Activated naive CD8-positive, alpha-beta T cell treated with anti-CD3 and anti-CD28 coated beads, Interleukin-2, amount 50 U/mL, for 24 hours (primary cell): ENCODE data around the gene FAM89A.

Experiments used
- ATAC-seq: fragments of 150-1000 bp; cut with Tn5 transposase; one replicate; pipeline ENCODE4 v1.10.0; 2021
- DNase-seq: peaks from one replicate; pipeline ENCODE4 v3.0.0; 2021
- H3K27ac Mint-ChIP-seq: one replicate; pipeline ENCODE4 v1.8.0; 2021; ENCODE audit warnings: mild to moderate bottlenecking, mixed read lengths
- H3K27me3 Mint-ChIP-seq: one replicate; pipeline ENCODE4 v1.8.0; 2021; ENCODE audit warnings: mixed read lengths
- H3K36me3 Mint-ChIP-seq: one replicate; pipeline ENCODE4 v1.8.0; 2021; ENCODE audit warnings: low read depth, mixed read lengths
- H3K4me1 Mint-ChIP-seq: one replicate; pipeline ENCODE4 v1.8.0; 2021; ENCODE audit warnings: mixed read lengths
- H3K4me3 Mint-ChIP-seq: one replicate; pipeline ENCODE4 v1.8.0; 2021; ENCODE audit warnings: mild to moderate bottlenecking, moderate library complexity, mixed read lengths
- H3K9me3 Mint-ChIP-seq: one replicate; pipeline ENCODE4 v1.8.0; 2021; ENCODE audit warnings: mixed read lengths

Gene FAM89A

DNA sequence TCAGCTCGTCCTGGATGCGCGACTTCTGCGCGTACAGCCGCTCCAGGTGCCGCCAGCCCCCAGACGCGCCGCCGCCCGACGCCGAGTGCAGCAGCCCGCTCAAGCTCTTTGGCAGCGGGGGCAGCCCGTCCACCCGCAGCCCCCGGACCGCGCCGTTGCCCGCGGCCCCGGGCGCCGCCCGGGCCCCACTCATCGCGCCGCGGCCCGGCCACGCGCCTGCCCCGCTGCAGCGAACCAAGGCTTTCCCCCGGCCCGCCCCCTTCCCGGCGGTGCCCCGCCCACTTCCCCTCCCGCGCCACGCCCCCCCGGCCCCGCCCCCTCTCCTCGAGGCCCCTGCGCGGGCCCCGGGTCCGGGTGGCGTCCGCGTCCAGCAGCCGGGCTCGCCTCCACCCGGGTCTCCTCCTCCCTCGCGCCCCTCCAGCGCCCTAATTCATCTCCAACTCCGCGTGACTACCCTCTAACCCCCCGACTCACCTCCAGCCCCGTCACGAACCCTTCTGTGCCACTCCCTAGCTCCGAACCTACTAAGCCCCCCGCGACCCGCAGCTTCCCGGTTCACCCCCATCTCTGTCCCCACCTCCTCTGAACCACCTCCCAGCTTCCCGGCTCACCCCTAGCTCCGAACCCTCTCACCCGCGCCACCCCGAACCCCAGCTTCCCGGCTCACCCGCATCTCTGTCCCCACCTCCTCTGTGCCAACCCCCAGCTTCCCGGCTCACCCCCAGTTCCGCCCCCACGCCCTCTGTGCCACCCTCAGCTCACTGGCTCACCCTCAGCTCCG is at the start of gene FAM89A:
Gene FAM89A, minus strand, starts transcription at position 236 of the 781 bp plus-strand sequence. Its CDS starts 43 bp downstream, at position 193.
- H3K9me3 Mint-ChIP-seq = no peaks in the 10 kb centered on the region
- peaks cover 9% of the 10 kb centered on the region for H3K36me3 Mint-ChIP-seq
- peak; percentile 69 for ATAC-seq
- DNase-seq = peak; percentile 78
- H3K4me3 Mint-ChIP-seq = peak within 1 kb of the TSS; percentile 79
- H3K4me1 Mint-ChIP-seq = peaks cover 35% of the 10 kb centered on the region
- peaks cover 2% of the 10 kb centered on the region for H3K27me3 Mint-ChIP-seq
- no peak within 1 kb of the TSS for H3K27ac Mint-ChIP-seq

DNA sequence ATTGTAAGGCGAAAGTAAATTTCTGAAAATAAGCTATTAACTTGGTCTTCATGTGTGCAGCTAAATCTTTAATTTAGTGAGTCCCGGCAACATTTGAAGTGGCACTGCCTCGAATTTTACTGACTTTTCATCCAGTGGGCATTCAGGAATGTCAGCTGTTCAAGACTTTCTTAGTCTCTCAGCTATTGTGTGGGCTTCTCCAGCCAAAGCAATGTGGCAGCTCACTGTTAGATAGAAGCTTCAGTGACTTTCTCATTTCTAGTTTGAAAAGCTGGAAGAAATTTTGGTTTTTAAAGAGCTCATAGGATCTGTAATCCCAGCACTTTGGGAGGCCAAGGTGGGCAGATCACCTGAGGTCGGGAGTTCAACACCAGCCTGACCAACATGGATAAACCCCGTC is 44.3 kb upstream of the FAM89A start:
- no peak overlapping the region for H3K4me3 Mint-ChIP-seq
- DNase-seq (no peak), ATAC-seq (no peak)
- peaks cover 10% of the 10 kb centered on the region for H3K27me3 Mint-ChIP-seq
- H3K27ac Mint-ChIP-seq = no peak overlapping the region
- no peaks in the 10 kb centered on the region for H3K4me1 Mint-ChIP-seq
- H3K36me3 Mint-ChIP-seq = no peaks in the 10 kb centered on the region
- no peaks in the 10 kb centered on the region for H3K9me3 Mint-ChIP-seq

- no peaks in the 10 kb centered on the region for H3K27me3 Mint-ChIP-seq
Measured at GRCh38 chr1:231079163-231079562, 39.1 kb upstream of the FAM89A start.

DNA sequence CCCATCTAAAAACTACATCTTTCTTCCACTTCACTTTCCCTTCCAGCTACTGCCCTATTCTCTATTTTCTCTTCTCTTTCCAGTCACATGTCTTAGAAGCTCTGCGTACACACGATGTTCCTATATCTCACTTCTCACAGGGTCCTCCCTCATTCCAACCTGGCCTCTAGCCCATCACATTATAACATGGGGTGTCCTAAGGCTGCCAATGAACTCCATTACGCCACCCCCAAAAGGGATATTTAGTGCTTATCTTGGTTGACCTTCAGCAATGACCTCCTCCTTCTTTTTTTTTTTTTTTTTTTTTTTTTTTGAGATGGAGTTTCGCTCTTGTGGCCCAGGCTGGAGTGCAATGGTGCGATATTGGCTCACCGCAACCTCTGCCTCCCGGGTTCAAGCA is 38.2 kb upstream of the FAM89A start:
- no peak for ATAC-seq
- Mint-ChIP-seq H3K27me3 (no peaks in the 10 kb centered on the region), H3K4me3 (no peak overlapping the region), H3K9me3 (no peaks in the 10 kb centered on the region), H3K4me1 (no peaks in the 10 kb centered on the region), H3K36me3 (no peaks in the 10 kb centered on the region), H3K27ac (no peak overlapping the region)
- DNase-seq = no peak

More at GRCh38 chr1:231079163-231079562, 39.1 kb upstream of the FAM89A start:
- Mint-ChIP-seq H3K27ac (no peak overlapping the region), H3K4me1 (no peaks in the 10 kb centered on the region), H3K36me3 (no peaks in the 10 kb centered on the region), H3K4me3 (no peak overlapping the region), H3K9me3 (no peaks in the 10 kb centered on the region)
- ATAC-seq (no peak), DNase-seq (no peak)

DNA sequence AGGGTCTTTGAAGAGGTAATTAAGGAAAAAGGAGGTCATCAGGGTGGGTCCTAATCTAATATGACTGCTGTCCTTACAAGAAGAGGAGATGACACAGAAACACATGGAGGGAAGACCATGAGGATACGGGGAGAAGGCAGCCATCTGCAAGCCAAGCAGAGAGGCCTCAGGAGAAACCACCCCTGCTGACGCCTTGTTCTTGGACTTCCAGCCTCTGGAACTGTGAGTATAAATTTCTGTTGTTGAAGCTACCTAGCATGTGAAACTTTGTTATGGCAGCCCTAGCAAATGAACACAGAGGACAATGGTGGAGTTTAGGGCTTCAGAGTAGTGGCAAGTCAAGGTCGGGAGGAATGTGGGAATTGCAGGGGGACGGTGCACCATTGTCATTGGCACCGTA is 36.7 kb upstream of the FAM89A start:
- Mint-ChIP-seq H3K4me1 (no peaks in the 10 kb centered on the region), H3K27me3 (no peaks in the 10 kb centered on the region), H3K36me3 (no peaks in the 10 kb centered on the region), H3K9me3 (no peaks in the 10 kb centered on the region), H3K4me3 (no peak overlapping the region), H3K27ac (no peak overlapping the region)
- ATAC-seq = no peak
- no peak for DNase-seq

DNA sequence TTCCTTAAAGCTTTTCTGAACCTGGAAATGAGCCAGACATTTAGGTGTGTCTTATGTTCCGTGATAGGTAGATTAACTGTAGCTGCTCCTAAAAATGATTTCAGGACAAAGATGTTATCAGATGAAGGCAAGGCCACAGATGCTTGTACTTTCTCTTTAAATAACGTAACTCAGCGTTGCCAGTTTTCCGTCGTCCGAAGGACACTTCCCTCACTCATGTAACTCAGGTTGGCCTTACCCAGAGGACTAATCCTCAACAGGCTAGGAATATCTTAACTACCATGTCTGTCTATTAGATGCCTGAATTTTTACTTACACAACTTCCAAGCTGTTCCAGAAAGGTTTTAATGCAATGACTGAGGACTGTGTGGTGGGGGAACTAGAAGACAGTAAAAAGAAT is 35.4 kb upstream of the FAM89A start:
- DNase-seq = no peak
- H3K27me3 Mint-ChIP-seq = no peaks in the 10 kb centered on the region
- H3K4me1 Mint-ChIP-seq = no peaks in the 10 kb centered on the region
- ATAC-seq = no peak
- H3K27ac Mint-ChIP-seq = no peak overlapping the region
- no peak overlapping the region for H3K4me3 Mint-ChIP-seq
- H3K36me3 Mint-ChIP-seq = no peaks in the 10 kb centered on the region
- H3K9me3 Mint-ChIP-seq = no peaks in the 10 kb centered on the region

GRCh38 chr1:231075020-231075419 is 35.0 kb upstream of the FAM89A start:
- ATAC-seq = no peak
- Mint-ChIP-seq H3K4me3 (no peak overlapping the region), H3K36me3 (no peaks in the 10 kb centered on the region), H3K9me3 (no peaks in the 10 kb centered on the region), H3K27me3 (no peaks in the 10 kb centered on the region), H3K27ac (no peak overlapping the region), H3K4me1 (no peaks in the 10 kb centered on the region)
- DNase-seq = no peak

DNA sequence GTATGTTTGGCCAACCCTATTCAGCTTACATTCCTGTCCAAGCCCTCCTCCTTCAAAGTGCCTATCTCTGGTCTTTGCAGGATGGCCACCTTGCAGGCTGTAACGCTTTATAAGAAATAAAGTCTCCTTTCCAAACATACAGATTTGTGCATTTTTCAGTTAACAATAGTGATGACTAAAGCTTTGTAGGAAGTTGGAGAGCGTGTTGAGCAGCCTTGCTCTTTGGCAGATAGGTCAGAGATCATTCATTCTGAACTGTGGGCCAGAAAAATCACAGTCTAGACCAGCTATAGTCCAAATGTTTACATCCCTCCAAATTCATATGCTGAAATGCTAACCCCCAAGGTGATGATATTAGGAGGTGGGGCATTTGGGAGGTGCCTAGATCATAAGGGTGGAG is 34.0 kb upstream of the FAM89A start:
- Mint-ChIP-seq H3K36me3 (no peaks in the 10 kb centered on the region), H3K27ac (no peak overlapping the region), H3K4me3 (no peak overlapping the region), H3K9me3 (no peaks in the 10 kb centered on the region), H3K4me1 (no peaks in the 10 kb centered on the region), H3K27me3 (no peaks in the 10 kb centered on the region)
- no peak for ATAC-seq
- no peak for DNase-seq

DNA sequence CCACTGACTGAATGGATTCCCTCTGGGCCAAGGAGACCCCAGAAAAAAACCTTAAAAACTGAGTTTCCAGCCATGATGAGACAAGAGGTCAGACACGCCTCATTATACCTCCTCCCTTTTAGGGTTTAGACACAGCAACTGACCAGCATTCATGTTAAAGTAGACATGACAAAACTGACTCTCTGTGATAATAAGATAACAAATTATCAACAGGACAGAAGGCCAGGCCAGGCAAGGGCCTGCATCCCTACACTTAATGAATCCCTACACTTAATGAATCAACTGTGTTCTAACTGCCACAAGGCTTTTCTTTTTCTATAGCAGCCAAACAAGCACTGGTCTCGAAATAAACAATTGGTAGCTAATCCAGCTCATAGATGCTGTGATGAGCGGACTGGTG is 33.3 kb upstream of the FAM89A start:
- no peaks in the 10 kb centered on the region for H3K4me1 Mint-ChIP-seq
- no peak overlapping the region for H3K4me3 Mint-ChIP-seq
- no peaks in the 10 kb centered on the region for H3K36me3 Mint-ChIP-seq
- no peaks in the 10 kb centered on the region for H3K9me3 Mint-ChIP-seq
- ATAC-seq (no peak), DNase-seq (no peak)
- H3K27ac Mint-ChIP-seq = no peak overlapping the region
- H3K27me3 Mint-ChIP-seq = no peaks in the 10 kb centered on the region

GRCh38 chr1:231072502-231073094 is 32.5 kb upstream of the FAM89A start:
- H3K9me3 Mint-ChIP-seq = no peaks in the 10 kb centered on the region
- ATAC-seq (no peak), DNase-seq (no peak)
- no peaks in the 10 kb centered on the region for H3K4me1 Mint-ChIP-seq
- no peak overlapping the region for H3K4me3 Mint-ChIP-seq
- peaks cover 3% of the 10 kb centered on the region for H3K27me3 Mint-ChIP-seq
- no peak overlapping the region for H3K27ac Mint-ChIP-seq
- no peaks in the 10 kb centered on the region for H3K36me3 Mint-ChIP-seq

GRCh38 chr1:231072041-231072440 is 32.0 kb upstream of the FAM89A start:
- no peak overlapping the region for H3K4me3 Mint-ChIP-seq
- DNase-seq (no peak), ATAC-seq (no peak)
- H3K9me3 Mint-ChIP-seq = no peaks in the 10 kb centered on the region
- peaks cover 3% of the 10 kb centered on the region for H3K27me3 Mint-ChIP-seq
- no peaks in the 10 kb centered on the region for H3K36me3 Mint-ChIP-seq
- H3K27ac Mint-ChIP-seq = no peak overlapping the region
- H3K4me1 Mint-ChIP-seq = no peaks in the 10 kb centered on the region

DNA sequence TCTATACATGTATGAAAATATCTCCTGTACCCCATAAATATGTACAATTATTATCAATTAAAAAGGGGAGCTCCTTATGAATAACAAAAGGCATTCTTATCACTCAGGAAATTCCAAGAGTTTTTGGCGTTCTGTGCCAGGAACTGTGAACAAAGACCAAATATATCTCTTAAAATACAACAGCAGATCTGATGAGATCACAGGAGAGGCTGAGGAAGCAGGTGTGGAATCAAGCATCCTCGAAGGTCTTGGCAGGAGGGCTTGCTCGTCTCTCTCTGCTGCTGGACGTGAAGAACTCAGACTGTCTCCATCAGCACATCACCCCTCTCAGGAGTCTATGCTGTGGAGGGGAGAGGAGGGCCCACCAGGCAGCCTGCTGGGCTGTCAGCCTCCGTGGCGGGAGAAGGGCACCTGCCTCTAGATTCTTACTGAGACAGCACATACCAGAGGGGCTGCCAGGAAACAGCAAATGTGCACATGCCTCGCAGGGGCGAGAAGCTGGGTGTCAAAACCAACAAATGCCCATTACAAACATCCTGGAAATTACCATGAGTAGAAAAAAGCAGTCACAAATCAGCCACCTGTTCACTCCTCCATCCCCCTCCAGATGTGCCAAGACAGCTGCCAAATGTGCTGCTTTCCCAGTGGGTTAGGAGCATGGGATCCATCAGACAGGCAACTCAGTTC is 30.8 kb upstream of the FAM89A start:
- H3K4me1 Mint-ChIP-seq = no peaks in the 10 kb centered on the region
- H3K4me3 Mint-ChIP-seq = no peak overlapping the region
- no peak overlapping the region for H3K27ac Mint-ChIP-seq
- H3K27me3 Mint-ChIP-seq = peaks cover 3% of the 10 kb centered on the region
- DNase-seq (no peak), ATAC-seq (no peak)
- no peaks in the 10 kb centered on the region for H3K36me3 Mint-ChIP-seq
- no peaks in the 10 kb centered on the region for H3K9me3 Mint-ChIP-seq

- H3K4me3 Mint-ChIP-seq = no peak overlapping the region
- no peaks in the 10 kb centered on the region for H3K4me1 Mint-ChIP-seq
- no peaks in the 10 kb centered on the region for H3K36me3 Mint-ChIP-seq
- no peak overlapping the region for H3K27ac Mint-ChIP-seq
- H3K9me3 Mint-ChIP-seq = no peaks in the 10 kb centered on the region
- peaks cover 3% of the 10 kb centered on the region for H3K27me3 Mint-ChIP-seq
- no peak for ATAC-seq
- DNase-seq = no peak
Measured at GRCh38 chr1:231069333-231069732, 29.3 kb upstream of the FAM89A start.

GRCh38 chr1:231068762-231069161 is 28.7 kb upstream of the FAM89A start:
- peaks cover 3% of the 10 kb centered on the region for H3K27me3 Mint-ChIP-seq
- no peak overlapping the region for H3K4me3 Mint-ChIP-seq
- H3K36me3 Mint-ChIP-seq = no peaks in the 10 kb centered on the region
- H3K27ac Mint-ChIP-seq = no peak overlapping the region
- ATAC-seq (no peak), DNase-seq (no peak)
- no peaks in the 10 kb centered on the region for H3K4me1 Mint-ChIP-seq
- H3K9me3 Mint-ChIP-seq = no peaks in the 10 kb centered on the region
